G401 (cell line): ENCODE measurements around the gene TAS2R40. TPM values are rescaled to one million over a fixed set of nuclear protein-coding genes. Genes with fewer than 3 reads are reported as not detected.
"Not testable (repeated sequence)": the region's sequence is repeated elsewhere in the genome, so short reads cannot be mapped to it uniquely, and the experiment has no call there.

Experiments
- DNase-seq: peaks from one replicate; pipeline ENCODE4 v3.0.0-alpha.2; 2015; ENCODE audit warnings: low spot score
- in situ Hi-C: cut with HindIII; loops from 2 replicates; pipeline ENCODE4 v1.10.0; 2016; ENCODE audit warnings: low sequenced_read_pairs, mixed read lengths
- total RNA-seq: library from RNA; depleted of rRNA; stranded (reverse); fragments of >200 nt; shearing (Covaris generic); gene quantifications from 2 replicates; pipeline ENCODE4 v1.2.3, GENCODE V29; 2014; rRNA removed

Gene TAS2R40
- total RNA-seq: not detected in 2 replicates

DNA sequence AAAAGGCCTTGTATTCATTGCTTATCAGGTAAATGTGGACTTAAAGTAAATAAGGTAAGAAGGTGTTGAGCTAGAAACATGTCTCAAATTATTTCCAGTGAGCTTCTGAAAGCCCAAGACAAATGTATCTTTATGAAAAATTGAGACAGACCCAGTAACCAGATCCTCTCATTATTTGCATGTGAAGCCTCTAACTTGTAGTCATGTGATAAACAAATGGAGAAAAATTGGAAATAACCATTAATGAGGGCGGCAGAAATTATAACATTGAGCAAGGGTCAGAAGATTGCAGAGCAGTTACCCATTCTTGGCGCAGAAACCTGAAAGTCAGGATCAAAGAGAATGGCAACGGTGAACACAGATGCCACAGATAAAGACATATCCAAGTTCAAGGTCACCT is at the start of gene TAS2R40:
TAS2R40 (plus strand) TSS at position 301 of the 400 bp plus-strand sequence; CDS start at position 343, 42 bp downstream.
- DNase-seq: no peak
- in situ Hi-C loops: loop anchor here (25.0 kb wide), 2 partner anchors 209 to 359 kb away; partner anchors contain the start of gene EPHB6

DNA sequence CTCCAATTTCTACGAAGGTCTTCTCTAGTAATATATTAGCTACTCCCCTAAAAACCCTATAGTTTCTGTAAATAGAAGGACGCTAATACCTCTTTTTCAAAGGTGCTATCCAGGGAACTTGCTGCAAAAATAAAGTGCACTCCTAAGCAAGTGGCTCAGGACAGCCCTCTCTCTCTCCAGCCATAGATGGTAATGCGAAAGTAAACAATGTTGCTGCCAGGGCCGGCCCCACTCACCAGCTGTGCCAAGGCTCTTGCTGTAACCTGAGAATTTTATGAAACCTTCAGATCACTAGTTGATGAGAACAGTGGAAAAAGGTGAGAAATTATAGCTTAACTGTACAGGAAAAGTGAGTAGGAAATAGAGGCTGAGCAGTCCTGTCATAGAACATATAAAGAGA is 49.5 kb upstream of the TAS2R40 start:
- in situ Hi-C loops: no loop called here
- no peak for DNase-seq

DNA sequence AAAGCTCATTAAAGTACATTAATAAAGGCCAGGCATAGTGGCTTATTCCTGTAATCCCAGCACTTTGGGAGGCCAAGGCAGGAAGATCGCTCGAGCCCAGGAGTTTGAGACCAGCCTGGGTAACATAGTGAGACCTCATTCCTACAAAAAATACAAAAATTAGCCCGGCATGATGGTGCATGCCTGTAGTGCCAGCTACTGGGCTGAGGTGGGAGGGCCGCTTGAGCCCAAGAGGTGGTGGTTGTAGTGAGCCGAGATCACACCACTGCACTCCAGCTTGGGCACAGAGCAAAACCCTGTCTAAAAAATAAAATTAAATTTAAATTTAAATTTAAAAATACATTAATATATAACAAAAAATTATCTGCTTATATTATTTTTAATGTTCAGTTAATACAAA is 45.7 kb upstream of the TAS2R40 start:
- in situ Hi-C loops: no loop called here
- no peak for DNase-seq

DNA sequence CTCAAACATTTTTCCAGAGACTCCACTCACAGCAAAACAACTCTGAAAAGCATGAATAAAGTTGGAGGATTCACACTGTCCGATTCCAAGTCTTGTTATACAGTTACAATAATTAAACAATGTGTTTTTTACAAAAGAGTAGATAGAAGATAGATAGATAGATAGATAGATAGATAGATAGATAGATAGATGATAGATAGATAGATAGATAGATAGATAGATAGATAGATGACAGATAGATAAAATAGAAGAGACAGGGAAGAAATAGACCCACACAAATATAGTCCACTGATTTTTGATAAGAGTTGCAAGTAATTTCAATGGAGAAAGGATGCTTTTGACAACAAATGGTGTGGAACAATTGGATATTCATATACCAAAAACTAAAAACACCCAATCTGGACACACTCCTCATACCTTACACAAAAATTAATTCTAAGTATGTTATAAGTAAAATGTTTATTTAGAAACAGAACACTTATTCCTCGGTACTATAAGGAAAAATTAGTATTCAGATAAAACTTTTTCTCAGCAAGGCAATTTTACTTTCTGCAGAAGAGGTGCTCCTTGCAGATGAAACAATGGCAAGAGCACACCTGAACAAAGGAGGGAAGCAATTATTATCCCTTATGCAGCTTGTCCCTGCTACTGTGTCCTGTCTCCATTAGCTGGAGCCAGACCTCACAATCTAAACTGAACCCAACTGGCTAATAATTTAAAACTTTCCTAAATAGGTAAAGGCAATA is 44.3 kb upstream of the TAS2R40 start:
- in situ Hi-C loops: no loop called here
- DNase-seq: no peak

DNA sequence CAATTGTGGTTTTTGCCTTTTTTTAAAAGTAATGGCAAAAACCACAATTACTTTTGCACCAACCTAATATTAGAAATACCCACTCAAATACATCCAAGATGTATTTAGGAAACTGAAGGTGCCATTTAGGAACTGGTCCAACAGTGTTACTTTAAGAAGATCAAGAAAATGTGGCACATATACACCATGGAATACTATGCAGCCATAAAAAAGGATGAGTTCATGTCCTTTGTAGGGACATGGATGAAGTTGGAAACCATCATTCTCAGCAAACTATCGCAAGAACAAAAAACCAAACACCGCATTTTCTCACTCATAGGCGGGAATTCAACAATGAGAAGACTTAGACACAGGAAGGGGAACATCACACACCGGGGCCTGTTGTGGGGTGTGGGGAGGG is 41.1 kb upstream of the TAS2R40 start:
- in situ Hi-C loops, DNase-seq: not testable (repeated sequence)

DNA sequence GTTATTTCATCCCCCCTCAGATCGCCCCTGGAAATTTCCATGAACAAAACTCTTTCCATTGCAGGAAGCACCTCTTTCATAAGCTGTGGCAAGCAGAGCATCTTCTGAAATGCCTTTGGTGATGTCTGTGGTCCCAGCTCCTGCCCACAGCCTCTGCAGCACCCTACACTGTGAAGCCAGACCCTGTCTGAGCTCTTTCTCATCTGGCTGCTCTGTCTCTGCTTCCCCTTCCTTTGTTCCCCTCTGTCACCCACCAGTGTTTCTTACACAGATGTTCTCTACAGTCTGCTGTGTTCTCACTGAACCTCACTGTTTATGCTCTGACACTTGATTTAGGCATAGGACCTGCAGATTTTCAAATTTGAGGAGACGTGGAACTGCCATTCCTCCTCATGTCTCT is 40.5 kb upstream of the TAS2R40 start:
- no peak for DNase-seq
- in situ Hi-C loops: no loop called here

DNA sequence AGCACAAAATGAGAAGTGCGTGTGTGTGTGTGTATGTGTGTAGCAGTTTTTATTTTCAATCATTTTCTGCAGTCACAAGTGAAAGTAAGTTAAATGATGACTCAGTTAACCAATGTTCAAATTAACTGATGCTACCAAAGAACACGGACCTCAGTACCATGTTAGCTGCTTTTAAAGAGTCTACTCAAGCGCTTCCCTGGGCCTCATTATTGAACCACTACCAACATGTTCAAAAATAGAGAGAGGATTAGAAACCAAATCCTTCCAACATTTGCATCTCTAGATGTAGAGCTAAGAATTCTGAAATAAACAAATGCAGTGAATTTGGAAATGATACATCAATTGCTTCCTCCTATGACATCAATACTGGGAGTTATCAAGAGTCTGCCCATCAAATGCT is 38.8 kb upstream of the TAS2R40 start, which contains the start of gene TAS2R39:
TAS2R39 (plus strand) TSS at position 396 of the 400 bp plus-strand sequence; CDS start at position 396, 0 bp downstream.
- in situ Hi-C loops: no loop called here
- DNase-seq: no peak

DNA sequence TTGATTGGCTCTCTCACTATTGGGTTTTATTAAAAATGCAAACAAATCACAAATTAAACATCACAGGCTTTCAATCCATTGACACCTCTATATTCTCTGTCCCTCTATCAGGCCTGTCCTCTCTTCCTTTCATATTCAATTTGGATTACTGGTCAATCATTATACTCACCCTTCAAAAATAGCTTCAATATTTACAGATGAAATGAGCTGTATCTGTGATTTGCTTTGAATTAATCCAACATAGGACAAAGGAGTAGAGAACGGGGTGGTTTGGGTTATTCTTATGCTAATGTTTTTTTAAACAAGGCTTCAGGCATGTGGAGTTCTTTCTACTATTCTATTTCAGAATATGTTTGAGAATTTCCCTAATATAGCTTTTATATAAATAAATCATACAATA is 36.3 kb upstream of the TAS2R40 start:
- no peak for DNase-seq
- in situ Hi-C loops: no loop called here

DNA sequence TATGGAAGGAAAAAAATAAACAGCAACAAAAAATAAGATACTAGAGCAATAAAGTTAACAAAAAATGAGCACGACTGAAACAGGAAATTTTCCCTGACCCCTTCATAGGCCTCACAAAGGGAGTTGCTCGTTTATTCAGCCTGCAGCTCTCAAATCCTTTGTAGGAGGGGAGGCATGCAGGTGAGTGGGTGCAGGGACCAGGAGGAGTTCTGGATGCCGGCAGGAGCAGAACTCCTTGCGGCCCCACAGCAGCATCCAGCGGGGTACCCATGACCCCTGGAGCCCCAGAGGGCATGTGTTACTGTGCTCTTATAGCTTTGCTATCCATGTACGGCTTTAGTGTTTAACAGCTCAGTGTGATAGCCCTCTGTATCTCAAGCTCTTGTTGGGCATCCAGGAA is 32.8 kb upstream of the TAS2R40 start:
- in situ Hi-C loops: no loop called here
- no peak for DNase-seq

DNA sequence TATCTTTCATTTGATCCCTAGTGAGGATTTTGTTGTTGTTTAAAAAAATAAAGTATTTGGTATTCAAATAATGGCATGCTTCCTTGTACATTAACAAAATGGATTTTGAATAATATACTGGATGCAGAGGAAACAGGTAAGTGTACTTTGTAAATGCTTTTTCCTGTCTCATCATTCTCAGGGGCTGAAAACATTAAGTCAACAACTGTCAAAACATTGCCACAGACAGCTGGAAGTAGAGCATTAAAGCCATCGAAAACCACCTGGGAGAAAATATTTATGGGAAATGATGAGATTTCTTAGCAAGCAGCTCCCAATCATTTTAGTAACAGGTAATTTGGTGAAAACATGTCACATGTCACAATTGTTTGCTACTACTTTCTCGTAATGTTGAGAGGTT is 28.0 kb upstream of the TAS2R40 start:
- in situ Hi-C loops: no loop called here
- DNase-seq: no peak

DNA sequence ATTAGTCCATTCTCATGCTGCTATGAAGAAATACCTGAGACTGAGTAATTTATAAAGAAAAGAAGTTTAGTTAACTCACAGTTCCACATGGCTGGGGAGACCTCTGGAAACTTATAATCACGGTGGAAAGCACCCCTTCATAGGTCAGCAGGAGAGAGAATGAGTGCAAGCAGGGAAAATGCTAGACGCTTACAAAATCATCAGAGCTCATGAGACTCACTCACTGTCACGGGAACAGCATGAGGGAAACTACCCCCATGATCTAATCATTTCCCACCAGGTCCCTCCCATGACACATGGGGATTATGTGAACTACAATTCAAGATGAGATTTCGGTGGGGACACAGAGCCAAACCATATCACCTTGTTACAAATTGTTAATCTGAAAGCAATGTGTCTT is 22.8 kb upstream of the TAS2R40 start:
- no peak for DNase-seq
- in situ Hi-C loops: no loop called here

DNA sequence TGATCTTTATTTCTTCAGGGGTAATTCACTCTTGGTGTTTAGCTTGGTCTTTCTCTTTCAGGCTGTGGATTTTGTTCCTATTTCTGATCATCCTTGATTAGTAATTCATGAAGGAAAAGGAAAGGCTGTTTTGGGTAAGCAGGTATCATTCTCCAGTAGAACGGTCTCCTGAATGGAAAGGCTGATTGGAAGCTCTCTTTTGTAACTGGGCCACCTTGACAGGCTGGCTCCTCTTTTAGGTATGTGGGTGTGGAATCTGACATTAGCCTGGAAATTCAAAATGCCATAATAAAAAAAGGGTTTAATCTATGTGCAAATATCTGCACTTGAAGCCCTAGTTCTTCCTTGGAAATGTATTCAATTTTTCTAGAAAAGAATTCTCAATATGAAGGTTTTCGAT is 19.7 kb upstream of the TAS2R40 start:
- in situ Hi-C loops: loop anchor here (25.0 kb wide), 2 partner anchors 190 to 340 kb away; partner anchors contain the start of gene EPHB6
- DNase-seq: no peak

DNA sequence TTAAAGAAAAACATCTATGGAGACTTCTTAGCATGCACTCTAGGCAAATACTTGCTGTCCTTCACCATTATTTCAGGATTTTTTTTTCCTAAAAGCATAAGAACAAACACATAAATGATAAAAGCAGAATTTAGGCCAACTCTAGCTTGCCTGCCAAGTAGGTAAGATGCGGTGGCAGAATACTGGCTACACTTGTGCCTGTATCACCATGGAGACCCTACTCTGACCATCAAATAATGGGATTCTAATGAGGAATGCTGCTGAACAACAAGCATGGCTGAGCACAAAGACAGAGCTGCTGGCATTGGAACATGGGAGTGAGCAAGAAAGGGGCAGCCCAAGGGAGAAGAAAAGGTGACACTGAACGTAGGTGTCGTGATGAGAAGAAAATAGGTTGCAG is 18.5 kb upstream of the TAS2R40 start:
- no peak for DNase-seq
- in situ Hi-C loops: loop anchor here (25.0 kb wide), 2 partner anchors 191 to 341 kb away; partner anchors contain the start of gene EPHB6

DNA sequence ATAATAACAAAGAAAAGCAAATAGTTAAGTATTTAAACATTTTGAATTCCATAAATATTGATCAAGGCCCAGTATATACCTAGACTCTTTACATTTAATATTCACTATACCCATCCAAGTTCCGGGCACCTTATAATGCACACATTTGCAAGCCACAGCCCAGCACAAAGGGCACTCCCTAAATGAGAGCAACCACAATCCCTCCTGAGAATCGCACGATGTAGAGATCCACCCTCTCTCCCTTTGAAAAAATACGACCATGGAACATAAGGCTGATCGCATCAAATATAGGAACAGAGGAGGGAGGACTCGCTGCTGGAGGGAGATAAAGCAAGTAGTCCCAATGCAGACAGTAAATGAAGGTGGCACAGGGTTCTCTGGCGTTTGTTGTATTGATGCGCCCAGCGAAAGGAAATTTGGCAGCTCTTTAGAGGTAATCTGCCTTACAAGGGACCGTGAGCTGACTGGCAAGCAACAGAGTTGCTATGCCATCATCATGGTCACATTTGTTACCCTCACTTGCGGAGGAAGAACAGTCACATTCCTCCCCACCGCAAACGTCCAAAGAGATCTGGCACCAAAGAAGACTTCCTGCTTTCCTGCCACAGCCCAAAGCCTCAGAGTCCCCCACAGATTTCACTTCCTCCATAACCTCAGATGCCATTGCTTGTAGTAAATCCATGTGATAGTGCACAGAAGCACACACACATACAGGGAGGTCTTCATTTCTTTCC is 16.1 kb upstream of the TAS2R40 start:
- in situ Hi-C loops: loop anchor here (25.0 kb wide), 2 partner anchors 193 to 343 kb away; partner anchors contain the start of gene EPHB6

DNA sequence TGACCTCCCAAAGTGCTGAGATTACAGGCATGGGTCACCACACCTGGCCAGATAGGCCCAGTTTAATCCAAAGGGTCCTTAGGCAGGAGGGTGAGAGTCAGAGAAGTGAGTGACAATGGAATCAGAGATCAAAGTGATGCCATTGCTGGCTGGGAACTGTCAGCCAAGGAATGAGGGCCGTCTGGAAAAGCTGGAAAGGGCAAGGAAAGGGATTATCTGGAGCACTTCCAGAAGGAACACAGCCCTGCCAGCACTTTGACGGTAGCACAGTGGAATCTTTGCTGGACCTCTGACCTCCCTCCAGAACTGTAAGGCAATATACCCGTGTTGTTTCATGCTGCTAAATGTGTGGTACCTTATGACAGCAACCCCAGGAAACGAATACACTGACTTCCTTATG is 11.3 kb upstream of the TAS2R40 start:
- no peak for DNase-seq
- in situ Hi-C loops: loop anchor here (25.0 kb wide), 2 partner anchors 198 to 348 kb away; partner anchors contain the start of gene EPHB6

More for the DNA sequence above, 16.1 kb upstream of the TAS2R40 start:
- no peak for DNase-seq

DNA sequence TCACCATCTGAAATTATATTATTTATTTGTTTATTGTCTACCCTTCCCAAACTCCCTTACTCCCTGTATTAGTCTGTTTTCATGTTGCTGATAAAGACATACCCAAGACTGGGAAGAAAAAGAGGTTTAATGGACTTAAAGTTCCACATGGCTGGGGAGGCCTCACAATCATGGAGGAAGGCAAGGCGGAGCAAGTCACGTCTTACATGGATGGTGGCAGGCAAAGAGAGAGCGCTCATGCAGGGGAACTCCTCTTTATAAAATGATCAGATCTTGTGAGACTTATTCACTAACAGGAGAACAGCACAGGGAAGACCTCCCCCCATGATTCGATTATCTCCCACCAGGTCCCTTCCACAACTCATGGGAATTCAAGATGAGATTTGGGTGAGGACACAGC is 8.4 kb upstream of the TAS2R40 start:
- in situ Hi-C loops: loop anchor here (25.0 kb wide), 2 partner anchors 201 to 351 kb away; partner anchors contain the start of gene EPHB6
- DNase-seq: not testable (repeated sequence)

DNA sequence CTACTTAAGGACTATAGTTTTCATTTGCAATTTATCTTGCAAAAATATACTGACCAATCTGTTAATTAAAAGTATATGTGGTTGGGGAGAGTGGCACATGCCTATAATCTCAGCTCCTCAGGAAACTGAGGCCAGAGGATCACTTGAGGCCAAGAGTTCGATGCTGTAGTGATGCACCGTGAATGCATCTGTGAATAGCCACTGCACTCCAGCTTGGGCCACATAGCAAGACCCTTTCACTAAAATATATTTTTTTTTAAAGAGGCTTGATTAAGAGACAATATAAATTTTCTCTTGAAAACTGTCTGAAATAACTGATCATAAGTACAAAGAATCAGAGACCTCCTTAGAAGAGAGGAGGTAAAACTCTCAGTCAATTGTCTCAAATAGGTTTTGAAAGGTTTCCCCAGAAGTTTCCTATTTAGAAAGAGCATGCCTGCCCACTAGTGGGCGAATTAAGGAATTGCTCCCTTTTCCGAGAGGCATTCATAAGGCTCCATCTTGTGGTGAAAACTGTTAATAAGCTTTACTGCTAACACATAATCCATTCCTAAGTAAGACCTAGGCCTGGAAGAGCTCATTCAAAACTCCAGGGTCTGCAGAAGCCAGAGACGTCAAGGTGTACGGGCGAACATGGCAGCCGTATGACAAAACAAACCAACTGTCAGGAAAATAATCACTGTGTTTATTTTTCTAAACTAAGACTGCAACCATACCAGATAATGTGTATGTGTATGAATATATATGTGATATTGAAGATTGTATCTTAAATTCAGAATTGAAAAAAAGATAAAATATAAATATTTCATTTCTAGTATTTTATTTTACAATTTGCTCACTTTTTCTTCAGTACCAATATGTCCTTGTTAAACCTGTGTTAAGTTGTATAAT is 6.8 kb upstream of the TAS2R40 start:
- in situ Hi-C loops: loop anchor here (25.0 kb wide), 2 partner anchors 203 to 353 kb away; partner anchors contain the start of gene EPHB6
- DNase-seq: peak; percentile 85

DNA sequence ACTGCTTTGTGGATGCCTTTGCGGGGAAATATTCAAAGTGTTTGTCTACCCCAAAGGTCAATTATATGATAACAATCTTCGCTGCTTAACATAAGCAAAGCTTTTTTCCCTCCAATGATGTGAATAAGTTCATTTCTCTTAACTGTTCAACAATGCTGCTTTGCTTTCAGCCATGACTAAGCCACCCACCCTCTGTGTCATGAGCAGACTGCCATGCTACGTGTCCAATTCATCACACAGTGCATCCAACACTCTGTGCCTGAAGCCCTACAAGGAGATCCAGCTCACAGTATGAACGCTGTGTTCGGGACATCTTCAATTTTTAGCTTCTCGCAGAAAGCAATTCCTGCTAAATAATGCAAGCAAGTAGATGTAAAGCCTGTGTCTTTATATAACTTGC is 5.7 kb upstream of the TAS2R40 start:
- no peak for DNase-seq
- in situ Hi-C loops: loop anchor here (25.0 kb wide), 2 partner anchors 204 to 354 kb away; partner anchors contain the start of gene EPHB6

DNA sequence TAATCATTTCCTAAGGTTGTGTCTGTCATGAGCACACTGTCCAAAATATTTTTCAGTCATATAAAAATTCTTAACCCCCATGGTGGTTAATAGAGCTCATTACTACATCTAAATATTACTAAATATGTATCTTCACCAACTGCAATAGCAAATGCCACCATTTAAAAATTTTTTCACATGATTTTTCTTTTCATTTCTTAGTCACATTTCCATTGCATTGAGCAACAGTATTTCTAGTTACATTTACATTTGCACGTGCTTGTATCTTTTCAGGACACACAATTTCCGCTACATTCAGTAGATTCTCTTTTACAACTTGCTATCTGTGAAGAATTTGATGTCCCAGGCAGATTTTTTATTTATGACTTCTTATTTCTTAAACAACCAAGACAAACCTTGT is 5.2 kb upstream of the TAS2R40 start:
- in situ Hi-C loops: loop anchor here (25.0 kb wide), 2 partner anchors 204 to 354 kb away; partner anchors contain the start of gene EPHB6
- no peak for DNase-seq
